HEK293T (cell line): ENCODE measurements around the gene KCNQ5.

Experiments used
- BHLHE40 ChIP-seq: fragments of 450-650 bp; IDR thresholded peaks from 2 replicates; pipeline ENCODE4 v1.6.1; 2016; ENCODE audit warnings: mild to moderate bottlenecking, moderate library complexity, borderline replicate concordance
- CTBP1 ChIP-seq: fragments of 450-650 bp; IDR thresholded peaks from 2 replicates; pipeline ENCODE4 v1.6.1; 2016; ENCODE audit warnings: borderline replicate concordance
- FOXA1 ChIP-seq: fragments of 450-650 bp; IDR thresholded peaks from 2 replicates; pipeline ENCODE4 v1.6.1; 2016; ENCODE audit warnings: mild to moderate bottlenecking
- FOXK2 ChIP-seq: fragments of 450-650 bp; IDR thresholded peaks from 2 replicates; pipeline ENCODE4 v1.6.1; 2016; ENCODE audit warnings: mild to moderate bottlenecking
- FOXM1 ChIP-seq: fragments of 450-650 bp; IDR thresholded peaks from 2 replicates; pipeline ENCODE4 v1.6.1; 2017; ENCODE audit warnings: mild to moderate bottlenecking, borderline replicate concordance
- NFRKB ChIP-seq: fragments of 450-650 bp; IDR thresholded peaks from 2 replicates; pipeline ENCODE4 v1.6.1; 2016; ENCODE audit warnings: mild to moderate bottlenecking, moderate library complexity
- SP1 ChIP-seq: fragments of 450-650 bp; IDR thresholded peaks from 2 replicates; pipeline ENCODE4 v1.6.1; 2017
- TARDBP ChIP-seq: fragments of 450-650 bp; IDR thresholded peaks from 2 replicates; pipeline ENCODE4 v1.6.1; 2016
- TF ChIP-seq, protein P1 (sequence below): fragments of 450-650 bp; IDR thresholded peaks from 2 replicates; pipeline ENCODE4 v1.6.1; 2016

DNA sequence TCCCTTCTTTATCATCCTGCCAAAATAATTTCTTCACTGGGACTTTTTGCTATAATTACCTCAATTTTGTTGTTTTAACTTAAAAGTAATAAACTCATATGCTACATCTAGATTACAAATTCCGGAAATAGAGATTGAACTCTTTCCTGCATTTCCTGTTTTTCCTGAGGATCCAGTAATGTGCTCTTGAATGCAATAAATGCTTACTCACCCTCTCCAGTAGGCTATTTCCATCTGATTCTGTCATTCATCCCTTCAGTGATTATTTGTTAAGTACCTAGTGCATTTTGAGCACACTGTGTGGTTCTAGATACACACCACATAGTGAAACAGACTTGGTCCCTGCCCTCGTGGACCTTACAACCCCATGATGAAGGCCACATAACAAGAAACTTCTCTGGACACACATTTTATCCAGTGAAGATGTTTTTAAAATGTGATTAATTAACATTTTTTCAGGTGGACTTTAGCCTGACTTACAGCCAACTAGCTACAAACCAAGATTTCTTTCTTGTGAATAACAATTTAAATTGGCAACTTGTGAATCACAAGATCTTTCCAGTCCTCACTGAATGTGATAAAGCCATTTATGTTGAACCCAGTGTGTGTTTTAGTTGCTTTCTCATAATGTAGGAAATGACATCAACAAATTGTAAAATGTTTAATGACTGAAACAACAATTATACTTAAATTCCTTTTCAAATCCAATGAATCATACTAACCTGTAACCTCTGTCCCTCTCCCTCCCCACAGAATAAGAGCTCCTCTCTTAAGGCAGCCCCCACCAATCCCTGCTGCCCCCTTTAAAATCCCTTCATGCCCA is 331.2 kb downstream of the KCNQ5 start:
- TF ChIP-seq TARDBP (no peak), NFRKB (no peak), BHLHE40 (no peak), FOXK2 (no peak), FOXA1 (no peak), SP1 (no peak), FOXM1 (no peak), CTBP1 (no peak)
- TF ChIP-seq, protein P1, sequence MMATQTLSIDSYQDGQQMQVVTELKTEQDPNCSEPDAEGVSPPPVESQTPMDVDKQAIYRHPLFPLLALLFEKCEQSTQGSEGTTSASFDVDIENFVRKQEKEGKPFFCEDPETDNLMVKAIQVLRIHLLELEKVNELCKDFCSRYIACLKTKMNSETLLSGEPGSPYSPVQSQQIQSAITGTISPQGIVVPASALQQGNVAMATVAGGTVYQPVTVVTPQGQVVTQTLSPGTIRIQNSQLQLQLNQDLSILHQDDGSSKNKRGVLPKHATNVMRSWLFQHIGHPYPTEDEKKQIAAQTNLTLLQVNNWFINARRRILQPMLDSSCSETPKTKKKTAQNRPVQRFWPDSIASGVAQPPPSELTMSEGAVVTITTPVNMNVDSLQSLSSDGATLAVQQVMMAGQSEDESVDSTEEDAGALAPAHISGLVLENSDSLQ, result no peak
